GM12892 (cell line): Measurements from ENCODE around the gene TENM4.

Source experiments
- DNase-seq: peaks from one replicate; pipeline ENCODE4 v3.0.0; 2011; ENCODE audit not compliant: insufficient read length
- FAIRE-seq: peaks from 2 replicates; lab custom pipeline; 2011; peaks lifted over from hg19 to GRCh38; lab: Jason Lieb, UNC
- POLR2A ChIP-seq: IDR thresholded peaks from 2 replicates; pipeline ENCODE4 v1.6.1; 2011; ENCODE audit warnings: low read depth, low read length, control low read depth
- POLR2AphosphoS5 ChIP-seq: IDR thresholded peaks from 2 replicates; pipeline ENCODE4 v1.6.1; 2011; ENCODE audit warnings: low read depth, low read length, control low read depth
- TAF1 ChIP-seq: IDR thresholded peaks from 2 replicates; pipeline ENCODE4 v1.6.1; 2011; ENCODE audit warnings: low read depth, mild to moderate bottlenecking, control low read depth, low read length, borderline replicate concordance

TENM4 gene

DNA sequence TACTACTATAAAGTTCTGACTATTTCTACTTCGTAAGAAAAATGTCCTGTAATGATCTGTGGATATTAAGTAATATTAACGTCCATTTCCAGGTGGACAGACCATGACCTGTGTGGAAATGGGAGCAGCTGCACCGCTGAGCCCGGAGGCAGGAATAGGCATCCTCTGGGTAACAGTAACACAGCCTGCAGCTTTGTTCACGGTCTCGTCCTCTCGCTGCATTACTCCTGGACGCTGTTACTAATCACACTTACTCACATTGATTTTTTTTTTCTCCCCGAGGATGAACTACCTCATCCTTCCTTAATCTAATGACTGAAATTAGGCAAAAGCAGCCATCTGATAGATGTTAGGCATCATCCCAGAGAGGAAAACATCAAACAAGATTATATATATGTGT, 520.5 kb downstream of the TENM4 start:
- DNase-seq: no peak
- no peak for TF ChIP-seq POLR2A
- TF ChIP-seq TAF1: no peak
- no peak for TF ChIP-seq POLR2AphosphoS5
- FAIRE-seq: no peak

DNA sequence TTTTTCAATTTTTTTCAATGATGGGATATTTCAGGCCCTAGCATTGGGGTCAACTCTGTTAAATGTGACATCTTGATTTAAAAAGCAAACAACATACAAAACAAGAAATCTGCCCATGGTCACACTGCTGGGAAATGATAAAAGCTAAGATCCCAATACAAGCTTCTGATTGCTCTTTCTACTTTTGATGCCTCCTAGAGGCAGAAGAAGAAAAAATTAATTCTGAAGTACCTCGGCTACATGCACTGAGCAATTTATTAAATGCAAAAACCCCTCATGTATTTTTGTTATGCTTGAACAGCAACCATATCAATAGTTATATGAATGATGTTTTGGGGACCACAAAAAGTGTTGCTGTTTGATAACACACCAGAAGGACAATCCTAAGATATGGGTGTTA, 524.1 kb downstream of the TENM4 start:
- FAIRE-seq (no peak), DNase-seq (no peak)
- TF ChIP-seq TAF1 (no peak), POLR2A (no peak), POLR2AphosphoS5 (no peak)

DNA sequence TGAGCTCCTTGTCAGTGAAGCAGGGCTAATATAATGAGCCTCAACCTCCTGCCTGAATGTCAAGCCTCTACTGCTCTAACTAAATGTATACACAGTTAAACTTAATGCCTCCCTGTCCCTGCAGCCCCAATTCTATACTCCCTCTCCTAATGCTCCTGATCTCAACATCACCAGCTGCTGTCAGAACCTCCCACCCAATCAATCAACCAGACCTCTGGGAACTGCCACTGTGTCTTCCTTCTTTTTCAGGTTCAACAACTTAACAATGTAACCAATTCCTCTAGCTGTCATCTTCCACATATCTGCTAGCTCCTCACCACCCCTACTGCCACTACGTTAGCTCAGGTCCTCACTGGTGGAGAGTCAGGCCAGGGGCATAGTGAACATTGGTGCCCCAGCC, 526.3 kb downstream of the TENM4 start:
- DNase-seq (no peak), FAIRE-seq (no peak)
- TF ChIP-seq TAF1: no peak
- TF ChIP-seq POLR2AphosphoS5: no peak
- TF ChIP-seq POLR2A: no peak

DNA sequence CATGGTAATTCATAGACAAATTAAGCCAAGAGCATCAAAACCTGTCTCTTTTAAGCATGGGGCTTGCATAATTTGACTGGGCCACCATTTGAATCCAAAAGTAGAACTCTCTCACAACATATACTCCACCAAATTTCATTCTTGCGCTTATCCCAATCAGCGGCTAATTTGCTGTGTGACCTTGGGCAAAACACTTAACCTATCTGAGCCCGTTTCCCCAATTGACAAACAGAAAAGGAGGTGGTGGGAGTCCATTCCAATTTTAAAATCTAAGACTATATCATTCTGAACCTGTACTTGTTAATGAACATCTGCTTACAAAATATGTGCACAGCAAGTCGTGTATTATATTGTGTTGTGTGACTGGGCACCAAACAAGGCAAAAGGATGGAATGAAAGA, 528.1 kb downstream of the TENM4 start:
- DNase-seq (no peak), FAIRE-seq (no peak)
- TF ChIP-seq TAF1 (no peak), POLR2A (no peak), POLR2AphosphoS5 (no peak)

DNA sequence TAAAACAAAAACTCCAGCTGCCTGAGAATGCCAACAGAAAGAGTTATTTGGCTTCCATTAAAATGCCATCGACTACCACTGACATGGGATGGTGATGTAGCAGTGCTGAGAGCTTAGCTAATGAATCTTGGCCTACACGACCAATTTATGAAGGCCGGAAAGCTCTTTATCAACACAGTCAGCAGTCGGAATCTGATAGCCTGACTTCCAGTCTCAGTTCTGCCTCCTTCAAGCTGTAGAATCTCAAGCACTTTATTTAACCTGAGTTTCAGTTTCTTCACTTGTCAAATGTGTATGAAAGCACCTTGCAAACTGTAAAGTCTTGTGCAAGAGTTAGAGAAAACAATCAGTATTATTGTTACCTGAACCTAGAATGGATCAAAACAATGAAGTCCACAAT, 530.5 kb downstream of the TENM4 start:
- peak; percentile 38 for FAIRE-seq
- no peak for DNase-seq
- TF ChIP-seq TAF1 (no peak), POLR2AphosphoS5 (no peak), POLR2A (no peak)

DNA sequence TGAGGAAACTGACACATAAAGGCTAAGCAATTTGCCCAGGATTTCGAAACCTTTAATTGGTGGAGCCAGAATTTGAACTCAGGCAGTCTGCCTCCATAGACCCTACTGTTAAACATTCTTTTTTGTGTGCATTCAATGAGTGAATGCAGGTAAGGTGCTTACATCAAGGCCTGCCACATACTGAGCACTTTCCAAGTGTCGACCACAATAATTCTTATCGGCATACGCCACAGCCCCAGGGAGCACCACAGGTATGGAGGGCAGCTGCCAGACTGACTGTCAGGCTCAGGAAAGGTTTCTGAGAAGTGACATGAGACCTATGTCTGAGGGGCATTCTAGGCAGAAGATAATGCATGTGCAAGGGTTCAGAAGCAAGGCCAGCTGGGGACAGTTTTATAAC, 531.4 kb downstream of the TENM4 start:
- TF ChIP-seq POLR2A (no peak), POLR2AphosphoS5 (no peak), TAF1 (no peak)
- FAIRE-seq (no peak), DNase-seq (no peak)

DNA sequence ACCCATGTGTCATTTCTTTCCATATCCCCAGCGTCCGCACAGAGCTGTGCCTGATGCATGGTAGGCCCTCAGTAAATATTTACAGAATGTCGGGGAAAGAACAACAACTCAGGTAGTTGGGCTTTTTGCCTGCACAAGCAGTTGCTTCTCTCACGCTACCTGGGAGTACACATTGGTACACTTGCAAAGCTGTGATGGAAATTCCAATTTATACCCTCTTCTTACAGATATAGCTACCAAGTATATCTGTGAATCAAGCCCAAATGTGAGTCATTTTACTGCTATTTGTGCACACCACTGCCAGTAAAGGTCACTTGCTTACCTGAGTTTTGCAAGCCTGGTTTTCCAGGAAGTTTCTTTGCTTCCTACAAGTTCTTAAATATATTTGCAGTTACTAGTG, 533.2 kb downstream of the TENM4 start:
- no peak for TF ChIP-seq POLR2AphosphoS5
- no peak for TF ChIP-seq TAF1
- TF ChIP-seq POLR2A: no peak
- no peak for DNase-seq
- no peak for FAIRE-seq

DNA sequence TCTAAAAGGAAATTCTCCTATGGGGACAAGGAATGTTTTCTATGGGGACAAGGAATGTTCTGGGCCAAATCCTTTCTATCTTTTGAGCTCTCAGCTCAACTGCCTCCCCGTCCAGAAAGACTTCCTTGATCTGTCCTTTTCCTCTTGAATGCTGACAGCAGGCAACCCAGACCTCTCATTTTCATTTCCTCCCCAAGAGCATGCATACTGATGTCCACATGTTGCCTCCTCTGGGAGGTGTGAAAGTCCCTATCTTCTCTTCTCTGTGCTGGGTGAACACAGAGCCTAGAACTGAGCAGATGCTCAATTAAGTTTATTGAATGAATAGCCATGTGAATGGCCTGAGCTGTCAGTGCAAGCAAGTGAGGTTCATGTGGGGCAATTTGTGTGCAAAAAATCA, 534.3 kb downstream of the TENM4 start:
- FAIRE-seq: no peak
- DNase-seq: no peak
- no peak for TF ChIP-seq POLR2A
- TF ChIP-seq TAF1: no peak
- TF ChIP-seq POLR2AphosphoS5: no peak

DNA sequence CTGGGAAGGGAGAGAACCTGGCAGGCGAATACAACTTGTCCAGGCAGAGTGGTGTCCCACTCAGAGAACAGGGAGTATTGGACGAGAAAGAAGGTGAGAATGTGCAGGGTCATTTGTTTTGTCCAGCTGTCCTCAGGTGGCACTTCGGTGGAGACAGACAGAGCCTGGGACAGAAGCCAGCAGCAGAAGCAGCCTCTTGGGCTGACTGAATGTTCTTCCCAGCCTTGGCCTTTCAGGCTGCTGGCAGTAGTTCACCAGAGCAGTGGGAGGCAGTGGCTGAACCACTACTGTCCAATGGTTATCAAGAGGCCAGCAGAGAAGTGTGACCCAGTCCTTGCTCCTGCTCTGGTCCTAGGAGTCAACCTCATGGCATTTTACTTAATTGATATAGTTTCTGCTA, 535.1 kb downstream of the TENM4 start:
- FAIRE-seq: no peak

DNA sequence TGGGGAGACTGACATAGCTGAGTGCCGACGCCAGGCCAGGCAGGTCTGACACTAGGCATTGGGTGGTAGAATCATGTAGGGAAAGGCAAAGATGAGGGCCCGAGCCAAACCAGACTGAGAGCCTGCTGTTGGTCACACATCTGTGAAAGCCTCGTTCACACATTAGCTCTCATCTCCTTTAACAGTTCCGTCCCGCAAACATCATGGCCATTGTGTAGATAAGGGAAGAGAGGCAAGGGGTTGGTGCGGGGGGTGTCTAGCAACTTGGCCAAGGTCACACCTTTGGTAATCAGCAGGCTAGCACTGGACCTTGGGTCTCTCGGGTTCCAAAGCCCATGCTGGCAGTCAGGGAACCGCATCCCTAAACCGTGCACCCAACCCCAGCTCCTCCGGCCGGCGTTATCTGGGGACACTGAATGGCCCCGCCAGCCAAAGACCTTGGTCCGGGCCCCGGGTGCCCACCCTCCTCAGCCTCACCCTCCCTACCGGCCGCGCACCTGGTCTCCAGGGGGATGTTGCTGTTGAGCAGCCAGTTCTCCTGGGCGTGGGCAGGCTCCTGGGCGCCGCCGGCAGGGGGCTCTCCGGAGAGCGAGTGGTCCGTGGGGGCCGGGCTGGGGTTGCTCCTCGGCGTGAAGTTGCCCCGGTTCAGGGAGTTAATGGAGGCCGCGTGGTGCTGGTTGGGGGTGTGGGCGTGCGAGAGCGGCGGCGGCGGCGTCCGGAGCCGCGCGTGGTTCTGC, 537.9 kb downstream of the TENM4 start:
- no peak for TF ChIP-seq TAF1
- no peak for TF ChIP-seq POLR2AphosphoS5
- no peak for TF ChIP-seq POLR2A
- FAIRE-seq: no peak
- DNase-seq: no peak

More for the DNA sequence above, 535.1 kb downstream of the TENM4 start:
- DNase-seq: no peak
- TF ChIP-seq POLR2A: no peak

DNA sequence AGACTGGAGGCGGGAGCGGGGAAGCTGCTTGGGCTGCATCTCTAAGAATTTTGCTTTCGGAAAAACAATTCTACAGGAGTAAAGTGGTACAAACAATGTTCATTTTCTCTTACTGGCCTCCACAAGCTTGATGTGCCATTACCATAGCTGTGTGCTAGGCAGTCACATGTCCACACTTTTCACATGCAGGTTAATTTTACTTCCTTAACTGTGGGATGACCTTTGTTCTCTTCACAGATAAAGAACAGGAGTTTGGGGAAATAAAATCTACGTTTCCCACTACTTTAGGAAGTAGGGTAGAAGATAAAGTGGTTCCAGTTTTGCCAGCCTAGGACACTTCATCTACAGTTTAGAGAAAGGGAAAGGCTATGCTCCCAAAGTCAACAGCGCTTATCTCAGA, 539.0 kb downstream of the TENM4 start:
- DNase-seq (no peak), FAIRE-seq (no peak)
- TF ChIP-seq POLR2AphosphoS5: no peak
- TF ChIP-seq POLR2A: no peak
- no peak for TF ChIP-seq TAF1

DNA sequence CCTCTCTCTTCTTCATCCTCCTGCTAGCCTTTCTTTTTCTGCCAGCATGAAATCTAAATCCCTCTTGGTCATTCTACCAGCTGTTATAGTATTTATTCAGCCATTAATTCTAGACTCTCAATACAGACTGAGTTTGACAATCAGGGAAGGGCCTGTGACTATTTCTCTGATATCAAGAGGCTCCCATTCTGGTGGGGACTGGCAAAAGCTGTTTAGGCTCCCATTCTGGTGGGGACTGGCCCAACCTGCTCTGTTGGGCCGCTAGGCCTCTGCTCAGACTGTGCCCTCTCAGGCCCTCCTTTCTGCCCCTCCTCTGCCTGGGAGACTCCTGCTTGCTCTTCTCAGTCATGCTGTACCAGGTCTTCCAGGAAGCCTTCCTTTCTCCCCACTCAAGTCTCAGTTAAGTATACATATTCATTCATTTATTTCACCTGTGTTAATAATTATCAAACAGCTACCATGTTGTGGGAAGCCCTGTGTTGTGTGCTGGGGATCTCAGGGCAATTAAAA, 542.5 kb downstream of the TENM4 start:
- TF ChIP-seq TAF1: no peak
- no peak for TF ChIP-seq POLR2A
- DNase-seq (no peak), FAIRE-seq (no peak)

DNA sequence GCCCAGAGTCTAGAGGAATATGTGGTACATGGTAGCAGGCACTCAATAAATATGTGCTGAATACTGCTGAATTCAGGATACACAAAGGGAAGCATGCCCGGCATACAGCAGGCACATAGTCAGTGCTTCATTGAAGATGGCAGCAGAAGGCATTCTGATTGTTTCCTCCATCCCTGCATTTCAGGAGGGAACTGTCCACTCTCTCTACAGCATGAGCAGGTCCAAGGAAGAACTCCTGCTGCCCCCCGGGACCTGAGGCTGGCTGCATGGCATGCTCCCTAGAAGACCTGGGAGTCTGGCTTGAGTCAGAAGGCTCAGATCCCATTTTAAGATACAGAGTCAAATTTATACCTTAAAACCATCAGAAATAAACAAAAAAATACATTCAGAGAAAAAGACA, 546.8 kb downstream of the TENM4 start:
- TF ChIP-seq POLR2AphosphoS5 (no peak), POLR2A (no peak), TAF1 (no peak)
- no peak for DNase-seq
- no peak for FAIRE-seq
